ENCODE measurements around the gene ACTR1B.

DNA sequence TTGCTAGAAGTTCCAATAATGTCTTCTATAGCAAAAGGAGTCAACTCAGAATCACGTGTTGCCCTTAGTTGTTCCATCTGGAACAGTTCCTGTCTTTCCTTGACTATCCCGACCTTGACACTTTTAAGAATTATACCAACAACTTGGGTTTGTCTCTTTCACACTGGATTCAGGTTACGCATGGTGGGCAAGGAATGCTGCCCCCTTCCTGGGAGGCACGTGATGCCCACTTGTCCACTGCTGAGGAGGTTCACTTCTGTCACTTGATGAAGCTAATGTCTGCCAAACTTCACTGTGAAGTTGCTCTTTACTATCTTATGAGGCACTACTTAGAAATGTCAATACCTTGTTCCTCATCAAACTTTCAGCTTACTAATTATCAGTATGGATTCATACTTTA, 12.7 kb downstream of the ACTR1B start:
- TF ChIP-seq, protein P1, sequence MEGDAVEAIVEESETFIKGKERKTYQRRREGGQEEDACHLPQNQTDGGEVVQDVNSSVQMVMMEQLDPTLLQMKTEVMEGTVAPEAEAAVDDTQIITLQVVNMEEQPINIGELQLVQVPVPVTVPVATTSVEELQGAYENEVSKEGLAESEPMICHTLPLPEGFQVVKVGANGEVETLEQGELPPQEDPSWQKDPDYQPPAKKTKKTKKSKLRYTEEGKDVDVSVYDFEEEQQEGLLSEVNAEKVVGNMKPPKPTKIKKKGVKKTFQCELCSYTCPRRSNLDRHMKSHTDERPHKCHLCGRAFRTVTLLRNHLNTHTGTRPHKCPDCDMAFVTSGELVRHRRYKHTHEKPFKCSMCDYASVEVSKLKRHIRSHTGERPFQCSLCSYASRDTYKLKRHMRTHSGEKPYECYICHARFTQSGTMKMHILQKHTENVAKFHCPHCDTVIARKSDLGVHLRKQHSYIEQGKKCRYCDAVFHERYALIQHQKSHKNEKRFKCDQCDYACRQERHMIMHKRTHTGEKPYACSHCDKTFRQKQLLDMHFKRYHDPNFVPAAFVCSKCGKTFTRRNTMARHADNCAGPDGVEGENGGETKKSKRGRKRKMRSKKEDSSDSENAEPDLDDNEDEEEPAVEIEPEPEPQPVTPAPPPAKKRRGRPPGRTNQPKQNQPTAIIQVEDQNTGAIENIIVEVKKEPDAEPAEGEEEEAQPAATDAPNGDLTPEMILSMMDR (IDR thresholded peaks at IDR 0.05; ENCODE audit: low read depth, low read length), result no peak
- TF ChIP-seq EZH2phosphoT487 (IDR thresholded peaks at IDR 0.05; ENCODE audit: low read depth), result no peak
